Naive B cell (primary cell): ENCODE measurements around the gene MED20. TPM values are rescaled to one million over a fixed set of nuclear protein-coding genes. Genes with fewer than 3 reads are reported as not detected.

Experiments
- ATAC-seq, 2 donors: fragments of 150-1000 bp; cut with Tn5 transposase; 2 replicates each; pipeline ENCODE4 v1.10.0; 2021; ENCODE audit warnings: low read depth in 2 of 2, mild to moderate bottlenecking in 2 of 2, moderate library complexity in 2 of 2
- DNase-seq: peaks from one replicate; pipeline ENCODE4 v3.0.0; 2022
- H3K27ac Mint-ChIP-seq, 6 donors: one replicate each; pipeline ENCODE4 v1.8.0; 2020 to 2022; ENCODE audit warnings: mild to moderate bottlenecking in 6 of 6, mixed read lengths in 6 of 6, moderate library complexity in 5 of 6, inconsistent platforms in 2 of 6
- H3K27me3 Mint-ChIP-seq, 3 donors: one replicate each; pipeline ENCODE4 v1.8.0; 2021 to 2022; ENCODE audit warnings: mixed read lengths in 3 of 3, mild to moderate bottlenecking in 1 of 3
- H3K36me3 Mint-ChIP-seq, 2 donors: one replicate each; pipeline ENCODE4 v1.8.0; 2020 to 2022; ENCODE audit warnings: mixed read lengths in 2 of 2, inconsistent platforms in 1 of 2, mild to moderate bottlenecking in 1 of 2
- H3K4me1 Mint-ChIP-seq, 3 donors: one replicate each; pipeline ENCODE4 v1.8.0; 2020 to 2022; ENCODE audit warnings: mixed read lengths in 3 of 3, inconsistent platforms in 1 of 3, mild to moderate bottlenecking in 1 of 3, moderate library complexity in 1 of 3
- H3K4me3 Mint-ChIP-seq, 8 donors: one replicate each; pipeline ENCODE4 v1.8.0; 2020 to 2022; ENCODE audit warnings: mild to moderate bottlenecking in 8 of 8, mixed read lengths in 8 of 8, moderate library complexity in 8 of 8, inconsistent platforms in 2 of 8
- H3K9me3 Mint-ChIP-seq, 7 donors: one replicate each; pipeline ENCODE4 v1.8.0; 2020 to 2022; ENCODE audit warnings: mixed read lengths in 7 of 7, mild to moderate bottlenecking in 5 of 7, inconsistent platforms in 2 of 7, moderate library complexity in 1 of 7
- polyA plus RNA-seq, 6 donors: library from polyadenylated mRNA; unstranded; fragments of 300-500 nt; fragmentation: Illumina TruSeq; gene quantifications; one replicate each; pipeline ENCODE4 v1.2.3, GENCODE V29; 2021; ENCODE audit warnings: low read depth in 6 of 6

The MED20 gene
- polyA plus RNA-seq, 6 donors from 2014 or later = 9.5 to 12.0 (median 10.5) TPM

GRCh38 chr6:41938590-41939175, 17.7 kb upstream of the MED20 start:
- DNase-seq = no peak
- Mint-ChIP-seq H3K36me3 (peaks cover 6% of the 10 kb centered on the region in 2 donors), H3K9me3 (no peaks in the 10 kb centered on the region)

GRCh38 chr6:41937861-41938574, 17.1 kb upstream of the MED20 start:
- peak overlapping the region; percentile 63 to 96 (median 74) for H3K27ac Mint-ChIP-seq
- H3K27me3 Mint-ChIP-seq = no peaks in the 10 kb centered on the region
- H3K36me3 Mint-ChIP-seq = peaks cover 6% of the 10 kb centered on the region in 2 donors
- DNase-seq (no peak), ATAC-seq (no peak)
- H3K9me3 Mint-ChIP-seq = no peaks in the 10 kb centered on the region
- peak overlapping the region in 7 of 8 donors; percentile 59 to 89 (median 73) for H3K4me3 Mint-ChIP-seq
- H3K4me1 Mint-ChIP-seq = peaks cover 59 to 84% (median 82%) of the 10 kb centered on the region in 3 donors

More at GRCh38 chr6:41938590-41939175, 17.7 kb upstream of the MED20 start:
- Mint-ChIP-seq H3K27me3 (no peaks in the 10 kb centered on the region), H3K4me3 (peak overlapping the region; percentile 17 to 93 (median 81)), H3K4me1 (peaks cover 58 to 81% (median 81%) of the 10 kb centered on the region in 3 donors), H3K27ac (peak overlapping the region; percentile 65 to 96 (median 84))
- no peak for ATAC-seq

GRCh38 chr6:41937472-41937860, 16.5 kb upstream of the MED20 start:
- H3K4me3 Mint-ChIP-seq = peak overlapping the region in 5 of 8 donors; percentile 22 to 85 (median 66)
- H3K9me3 Mint-ChIP-seq = no peaks in the 10 kb centered on the region
- peaks cover 6% of the 10 kb centered on the region in 2 donors for H3K36me3 Mint-ChIP-seq
- H3K4me1 Mint-ChIP-seq = peaks cover 61 to 84% (median 80%) of the 10 kb centered on the region in 3 donors
- H3K27ac Mint-ChIP-seq = peak overlapping the region in 3 of 6 donors; percentile 63 to 79 (median 65)
- no peaks in the 10 kb centered on the region for H3K27me3 Mint-ChIP-seq
- ATAC-seq (no peak), DNase-seq (no peak)

- Mint-ChIP-seq H3K4me1 (peaks cover 56 to 76% (median 74%) of the 10 kb centered on the region in 3 donors), H3K27ac (peak overlapping the region in 5 of 6 donors; percentile 1 to 90 (median 45)), H3K9me3 (no peaks in the 10 kb centered on the region), H3K36me3 (peaks cover 6 to 14% of the 10 kb centered on the region in 2 donors), H3K27me3 (no peaks in the 10 kb centered on the region), H3K4me3 (peak overlapping the region in 7 of 8 donors; percentile 1 to 65 (median 47))
- ATAC-seq = peak; percentile 62 to 69
- DNase-seq = peak; percentile 47
Measured at GRCh38 chr6:41936073-41936837, 15.3 kb upstream of the MED20 start.

- no peaks in the 10 kb centered on the region for H3K9me3 Mint-ChIP-seq
- peak overlapping the region in 4 of 6 donors; percentile 45 to 90 (median 65) for H3K27ac Mint-ChIP-seq
- H3K36me3 Mint-ChIP-seq = peaks cover 6 to 14% of the 10 kb centered on the region in 2 donors
- ATAC-seq (no peak), DNase-seq (no peak)
- H3K4me3 Mint-ChIP-seq = no peak overlapping the region
- peaks cover 51 to 71% (median 70%) of the 10 kb centered on the region in 3 donors for H3K4me1 Mint-ChIP-seq
- no peaks in the 10 kb centered on the region for H3K27me3 Mint-ChIP-seq
Measured at GRCh38 chr6:41935685-41936072, 14.7 kb upstream of the MED20 start.

GRCh38 chr6:41935193-41935574, 14.2 kb upstream of the MED20 start:
- Mint-ChIP-seq H3K27ac (peak overlapping the region in 2 of 6 donors; percentile 60 to 70), H3K27me3 (no peaks in the 10 kb centered on the region), H3K4me1 (peaks cover 46 to 66% (median 65%) of the 10 kb centered on the region in 3 donors), H3K4me3 (peak overlapping the region in 1 of 8 donors; percentile 11), H3K9me3 (no peaks in the 10 kb centered on the region), H3K36me3 (peaks cover 6 to 14% of the 10 kb centered on the region in 2 donors)
- DNase-seq (no peak), ATAC-seq (no peak)

GRCh38 chr6:41934278-41935192, 13.6 kb upstream of the MED20 start:
- H3K4me1 Mint-ChIP-seq = peaks cover 39 to 60% (median 59%) of the 10 kb centered on the region in 3 donors
- H3K27me3 Mint-ChIP-seq = no peaks in the 10 kb centered on the region
- H3K9me3 Mint-ChIP-seq = no peaks in the 10 kb centered on the region
- H3K27ac Mint-ChIP-seq = peak overlapping the region in 2 of 6 donors; percentile 36 to 60
- ATAC-seq (no peak), DNase-seq (no peak)
- peaks cover 6 to 14% of the 10 kb centered on the region in 2 donors for H3K36me3 Mint-ChIP-seq
- peak overlapping the region in 3 of 8 donors; percentile 6 to 36 (median 11) for H3K4me3 Mint-ChIP-seq

GRCh38 chr6:41932378-41932777, 11.4 kb upstream of the MED20 start:
- no peak for DNase-seq
- Mint-ChIP-seq H3K27ac (peak overlapping the region in 2 of 6 donors; percentile 32 to 66), H3K4me3 (no peak overlapping the region), H3K4me1 (peaks cover 22 to 38% (median 37%) of the 10 kb centered on the region in 3 donors), H3K27me3 (no peaks in the 10 kb centered on the region), H3K36me3 (peaks cover 6 to 14% of the 10 kb centered on the region in 2 donors), H3K9me3 (no peaks in the 10 kb centered on the region)
- ATAC-seq = no peak

- H3K4me3 Mint-ChIP-seq = no peak overlapping the region
- DNase-seq (no peak), ATAC-seq (no peak)
- H3K9me3 Mint-ChIP-seq = no peaks in the 10 kb centered on the region
- H3K4me1 Mint-ChIP-seq = peaks cover 21 to 36% (median 34%) of the 10 kb centered on the region in 3 donors
- H3K36me3 Mint-ChIP-seq = peaks cover 6 to 14% of the 10 kb centered on the region in 2 donors
- peak overlapping the region in 2 of 6 donors; percentile 21 to 54 for H3K27ac Mint-ChIP-seq
- no peaks in the 10 kb centered on the region for H3K27me3 Mint-ChIP-seq
Measured at GRCh38 chr6:41931792-41932191, 10.9 kb upstream of the MED20 start.

- Mint-ChIP-seq H3K27ac (peak overlapping the region in 3 of 6 donors; percentile 42 to 56 (median 45)), H3K36me3 (peaks cover 6 to 8% of the 10 kb centered on the region in 2 donors), H3K4me3 (peak overlapping the region in 1 of 8 donors; percentile 9), H3K27me3 (no peaks in the 10 kb centered on the region), H3K4me1 (peaks cover 15 to 25% (median 19%) of the 10 kb centered on the region in 3 donors), H3K9me3 (no peaks in the 10 kb centered on the region)
- no peak for DNase-seq
- no peak for ATAC-seq
Measured at GRCh38 chr6:41929924-41930323, 9.0 kb upstream of the MED20 start.

GRCh38 chr6:41927253-41927652, 6.3 kb upstream of the MED20 start:
- peaks cover 0 to 8% of the 10 kb centered on the region in 2 donors for H3K36me3 Mint-ChIP-seq
- H3K9me3 Mint-ChIP-seq = no peaks in the 10 kb centered on the region
- peaks cover 28 to 35% (median 29%) of the 10 kb centered on the region in 3 donors for H3K4me1 Mint-ChIP-seq
- peak overlapping the region in 2 of 6 donors; percentile 66 to 80 for H3K27ac Mint-ChIP-seq
- peak overlapping the region in 1 of 8 donors; percentile 33 for H3K4me3 Mint-ChIP-seq
- ATAC-seq (no peak), DNase-seq (no peak)
- H3K27me3 Mint-ChIP-seq = no peaks in the 10 kb centered on the region

GRCh38 chr6:41922154-41922553, 1.2 kb upstream of the MED20 start:
- Mint-ChIP-seq H3K4me3 (peak overlapping the region; percentile 97 to 100 (median 99)), H3K9me3 (peaks cover 0 to 3% (median 0%) of the 10 kb centered on the region in 7 donors), H3K4me1 (peaks cover 45 to 61% (median 59%) of the 10 kb centered on the region in 3 donors), H3K27me3 (no peaks in the 10 kb centered on the region), H3K36me3 (no peaks in the 10 kb centered on the region), H3K27ac (peak overlapping the region; percentile 62 to 100 (median 98))
- no peak for DNase-seq
- no peak for ATAC-seq
